ENCODE data around the gene FBLL1. TPM values are rescaled to one million over a fixed set of nuclear protein-coding genes. Genes with fewer than 3 reads are reported as not detected.

FBLL1 gene
- total and polyA plus RNA-seq, 2 experiments from 2014 or later: 2.3 to 6.0 TPM

DNA sequence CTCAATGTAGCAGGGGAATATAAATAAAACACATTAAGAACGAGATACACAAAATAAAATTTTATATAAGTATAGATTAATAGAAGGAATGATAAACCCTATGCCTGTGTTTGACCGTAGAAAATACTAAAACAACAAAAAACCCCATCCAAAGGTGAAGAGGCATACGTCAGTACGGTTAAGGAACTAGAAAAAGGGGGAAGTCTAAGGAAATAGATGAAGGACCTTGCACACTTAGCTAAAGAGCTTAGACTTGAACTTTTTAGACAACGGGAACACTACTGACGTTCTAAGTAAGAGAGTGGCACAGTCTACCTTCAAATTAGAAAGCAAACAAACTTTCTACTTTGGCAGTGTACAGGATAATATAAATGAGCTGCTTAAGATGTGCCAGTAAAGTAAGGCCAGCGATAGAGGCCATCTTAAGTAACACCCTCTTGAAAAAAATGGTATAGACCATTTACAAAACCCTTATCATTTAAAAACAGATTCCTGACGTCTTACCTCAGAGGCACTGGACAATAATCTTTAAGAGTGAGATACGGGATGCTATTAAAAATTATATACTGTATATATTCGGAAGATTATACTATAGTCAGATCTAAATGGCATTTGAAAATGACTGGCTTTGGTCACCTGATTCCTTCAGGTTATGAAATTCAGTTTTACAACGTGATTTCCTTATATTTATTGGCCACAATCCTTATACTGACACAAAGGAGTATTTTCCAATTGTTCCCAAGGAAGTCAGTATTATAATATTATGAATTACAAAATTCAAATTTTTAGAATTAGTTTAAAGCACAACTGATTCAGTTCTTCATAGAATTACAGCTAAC, 41.6 kb downstream of the FBLL1 start:
- ATAC-seq: no peak
- no peak overlapping the region for H3K4me2 ChIP-seq
- no peaks in the 10 kb centered on the region for H3F3A ChIP-seq (replicated peaks; ENCODE audit: low read depth)
- no peak overlapping the region for H2AFZ ChIP-seq
- peaks cover 10% of the 10 kb centered on the region; the same call in 1 of the 2 replicates for H3K36me3 ChIP-seq (ENCODE audit: insufficient read depth)
- H3K79me2 ChIP-seq (replicated peaks; ENCODE audit: insufficient read depth): peaks cover 99% of the 10 kb centered on the region
- H4K20me1 ChIP-seq (replicated peaks; ENCODE audit: insufficient read depth): peaks cover 52% of the 10 kb centered on the region
- Mint-ChIP-seq H3K4me1 (peaks cover 7% of the 10 kb centered on the region; the same call in 2 of the 3 replicates), H3K36me3 (ENCODE audit: low read depth) (peaks cover 54% of the 10 kb centered on the region; the same call in 2 of the 3 replicates), H3K4me3 (no peak overlapping the region), H3K9me3 (no peaks in the 10 kb centered on the region), H3K27ac (no peak overlapping the region), H3K27me3 (ENCODE audit: insufficient read depth, low read depth, poor library complexity) (no peaks in the 10 kb centered on the region)
- H3K9me2 ChIP-seq (ENCODE audit: insufficient read depth): no peaks in the 10 kb centered on the region
- TF ChIP-seq STAT1 (IDR thresholded peaks at IDR 0.05; ENCODE audit: unreplicated experiment) (no peak), CREB1 (CRISPR knock-in tag; IDR thresholded peaks at IDR 0.05; ENCODE audit: low read depth) (no peak), EZH2phosphoT487 (IDR thresholded peaks at IDR 0.05; ENCODE audit: unreplicated experiment) (no peak), POLR2AphosphoS5 (IDR thresholded peaks at IDR 0.05; ENCODE audit: low read depth) (no peak), NANOG (IDR thresholded peaks at IDR 0.05; ENCODE audit: borderline replicate concordance) (no peak), ETS1 (IDR thresholded peaks at IDR 0.05) (no peak), ZNF114 (CRISPR knock-in tag; IDR thresholded peaks at IDR 0.05) (no peak), JUNB (IDR thresholded peaks at IDR 0.05; ENCODE audit: unreplicated experiment) (no peak), EZH2 (IDR thresholded peaks at IDR 0.05; ENCODE audit: low read depth, unreplicated experiment) (no peak), ZNF462 (CRISPR knock-in tag; IDR thresholded peaks at IDR 0.05) (no peak), ZNF331 (CRISPR knock-in tag; IDR thresholded peaks at IDR 0.05; ENCODE audit: low read depth) (no peak)
- TF ChIP-seq, protein P1, sequence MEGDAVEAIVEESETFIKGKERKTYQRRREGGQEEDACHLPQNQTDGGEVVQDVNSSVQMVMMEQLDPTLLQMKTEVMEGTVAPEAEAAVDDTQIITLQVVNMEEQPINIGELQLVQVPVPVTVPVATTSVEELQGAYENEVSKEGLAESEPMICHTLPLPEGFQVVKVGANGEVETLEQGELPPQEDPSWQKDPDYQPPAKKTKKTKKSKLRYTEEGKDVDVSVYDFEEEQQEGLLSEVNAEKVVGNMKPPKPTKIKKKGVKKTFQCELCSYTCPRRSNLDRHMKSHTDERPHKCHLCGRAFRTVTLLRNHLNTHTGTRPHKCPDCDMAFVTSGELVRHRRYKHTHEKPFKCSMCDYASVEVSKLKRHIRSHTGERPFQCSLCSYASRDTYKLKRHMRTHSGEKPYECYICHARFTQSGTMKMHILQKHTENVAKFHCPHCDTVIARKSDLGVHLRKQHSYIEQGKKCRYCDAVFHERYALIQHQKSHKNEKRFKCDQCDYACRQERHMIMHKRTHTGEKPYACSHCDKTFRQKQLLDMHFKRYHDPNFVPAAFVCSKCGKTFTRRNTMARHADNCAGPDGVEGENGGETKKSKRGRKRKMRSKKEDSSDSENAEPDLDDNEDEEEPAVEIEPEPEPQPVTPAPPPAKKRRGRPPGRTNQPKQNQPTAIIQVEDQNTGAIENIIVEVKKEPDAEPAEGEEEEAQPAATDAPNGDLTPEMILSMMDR (conservative IDR thresholded peaks at IDR 0.05; ENCODE audit: low read depth in 2 of 2): no peak
- TF ChIP-seq, protein P2, sequence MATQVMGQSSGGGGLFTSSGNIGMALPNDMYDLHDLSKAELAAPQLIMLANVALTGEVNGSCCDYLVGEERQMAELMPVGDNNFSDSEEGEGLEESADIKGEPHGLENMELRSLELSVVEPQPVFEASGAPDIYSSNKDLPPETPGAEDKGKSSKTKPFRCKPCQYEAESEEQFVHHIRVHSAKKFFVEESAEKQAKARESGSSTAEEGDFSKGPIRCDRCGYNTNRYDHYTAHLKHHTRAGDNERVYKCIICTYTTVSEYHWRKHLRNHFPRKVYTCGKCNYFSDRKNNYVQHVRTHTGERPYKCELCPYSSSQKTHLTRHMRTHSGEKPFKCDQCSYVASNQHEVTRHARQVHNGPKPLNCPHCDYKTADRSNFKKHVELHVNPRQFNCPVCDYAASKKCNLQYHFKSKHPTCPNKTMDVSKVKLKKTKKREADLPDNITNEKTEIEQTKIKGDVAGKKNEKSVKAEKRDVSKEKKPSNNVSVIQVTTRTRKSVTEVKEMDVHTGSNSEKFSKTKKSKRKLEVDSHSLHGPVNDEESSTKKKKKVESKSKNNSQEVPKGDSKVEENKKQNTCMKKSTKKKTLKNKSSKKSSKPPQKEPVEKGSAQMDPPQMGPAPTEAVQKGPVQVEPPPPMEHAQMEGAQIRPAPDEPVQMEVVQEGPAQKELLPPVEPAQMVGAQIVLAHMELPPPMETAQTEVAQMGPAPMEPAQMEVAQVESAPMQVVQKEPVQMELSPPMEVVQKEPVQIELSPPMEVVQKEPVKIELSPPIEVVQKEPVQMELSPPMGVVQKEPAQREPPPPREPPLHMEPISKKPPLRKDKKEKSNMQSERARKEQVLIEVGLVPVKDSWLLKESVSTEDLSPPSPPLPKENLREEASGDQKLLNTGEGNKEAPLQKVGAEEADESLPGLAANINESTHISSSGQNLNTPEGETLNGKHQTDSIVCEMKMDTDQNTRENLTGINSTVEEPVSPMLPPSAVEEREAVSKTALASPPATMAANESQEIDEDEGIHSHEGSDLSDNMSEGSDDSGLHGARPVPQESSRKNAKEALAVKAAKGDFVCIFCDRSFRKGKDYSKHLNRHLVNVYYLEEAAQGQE (IDR thresholded peaks at IDR 0.05; ENCODE audit: unreplicated experiment): no peak
- H3K27ac ChIP-seq (ENCODE audit: low read depth): no peak overlapping the region
- no peak overlapping the region for H3K4me3 ChIP-seq
- DNase-seq (ENCODE audit: low spot score): no peak
- H3K4me1 ChIP-seq (ENCODE audit: insufficient read depth): peaks cover 8% of the 10 kb centered on the region
- no peaks in the 10 kb centered on the region for H3K27me3 ChIP-seq (ENCODE audit: insufficient read depth)

All from GM23338 (cell line).